Putamen (tissue), 1 donor: ENCODE measurements around the gene ZNF674.
"Not testable (repeated sequence)": the region's sequence is repeated elsewhere in the genome, so short reads cannot be mapped to it uniquely, and the experiment has no call there.

ENCODE experiments used
- DNase-seq: peaks from one replicate; pipeline ENCODE4 v3.0.0-alpha.2; 2016; ENCODE audit warnings: low spot score

Gene ZNF674

GRCh38 chrX:46569621-46570020 is 24.4 kb upstream of the ZNF674 start:
- DNase-seq = no peak

- DNase-seq = no peak
Measured at GRCh38 chrX:46567388-46567787, 22.2 kb upstream of the ZNF674 start.

- no peak for DNase-seq
Measured at GRCh38 chrX:46561824-46562657, 16.8 kb upstream of the ZNF674 start.

GRCh38 chrX:46559062-46559461 is 13.8 kb upstream of the ZNF674 start:
- DNase-seq = no peak

- no peak for DNase-seq
Measured at GRCh38 chrX:46554942-46555341, 9.7 kb upstream of the ZNF674 start.

- DNase-seq = no peak
Measured at GRCh38 chrX:46553935-46554334, 8.7 kb upstream of the ZNF674 start.

- DNase-seq = no peak
Measured at GRCh38 chrX:46551494-46552128, 6.4 kb upstream of the ZNF674 start.

GRCh38 chrX:46549914-46550313 is 4.7 kb upstream of the ZNF674 start:
- no peak for DNase-seq

- no peak for DNase-seq
Measured at GRCh38 chrX:46547857-46548256, 2.6 kb upstream of the ZNF674 start.

GRCh38 chrX:46544527-46544926 is 694 bp downstream of the ZNF674 start:
- not testable (repeated sequence) for DNase-seq

- DNase-seq = no peak
Measured at GRCh38 chrX:46543441-46543840, 1.8 kb downstream of the ZNF674 start.

GRCh38 chrX:46531442-46531841 is 13.8 kb downstream of the ZNF674 start:
- DNase-seq = no peak

GRCh38 chrX:46530404-46530908 is 14.8 kb downstream of the ZNF674 start:
- DNase-seq = not testable (repeated sequence)

- DNase-seq = not testable (repeated sequence)
Measured at GRCh38 chrX:46529740-46530403, 15.3 kb downstream of the ZNF674 start.

GRCh38 chrX:46528640-46529039 is 16.6 kb downstream of the ZNF674 start:
- DNase-seq = not testable (repeated sequence)

- DNase-seq = no peak
Measured at GRCh38 chrX:46506076-46506475, 39.1 kb downstream of the ZNF674 start.

GRCh38 chrX:46502848-46503247 is 42.4 kb downstream of the ZNF674 start:
- DNase-seq = no peak

- no peak for DNase-seq
Measured at GRCh38 chrX:46500054-46500453, 45.2 kb downstream of the ZNF674 start.

- no peak for DNase-seq
Measured at GRCh38 chrX:46488712-46489111, 56.5 kb downstream of the ZNF674 start.

- no peak for DNase-seq
Measured at GRCh38 chrX:46485897-46486296, 59.3 kb downstream of the ZNF674 start.

- DNase-seq = not testable (repeated sequence)
Measured at GRCh38 chrX:46478634-46479033, 66.6 kb downstream of the ZNF674 start.

- peak; percentile 1 for DNase-seq
Measured at GRCh38 chrX:46477435-46477834, 67.8 kb downstream of the ZNF674 start.

GRCh38 chrX:46465203-46465602 is 80.0 kb downstream of the ZNF674 start:
- DNase-seq = no peak
